H1 (cell line): Measurements from ENCODE around the gene ATF7IP2. TPM values are rescaled to one million over a fixed set of nuclear protein-coding genes. Genes with fewer than 3 reads are reported as not detected.

Experiments used
- CTCF ChIA-PET: fragments of 300-600 bp; sonication (Branson Sonifier 250); formaldehyde crosslinking; loops from one replicate; lab custom pipeline; 2021; ENCODE audit not compliant: partially characterized antibody; lab: Charles Lee
- POLR2A ChIA-PET: fragments of 300-600 bp; sonication (Branson Sonifier 250); formaldehyde crosslinking; loops from one replicate; lab custom pipeline; 2021; ENCODE audit warnings: inconsistent platforms; ENCODE audit not compliant: partially characterized antibody; lab: Charles Lee
- DNase-seq, 2 experiments: peaks; one replicate each; pipeline versions ENCODE4 v3.0.0 to v3.0.0-alpha.2; 2010 to 2022; ENCODE audit warnings: low spot score in 2 of 2, low read depth in 1 of 2, mixed read lengths in 1 of 2
- FAIRE-seq: peaks from 2 replicates; lab custom pipeline; 2011; peaks lifted over from hg19 to GRCh38; lab: Jason Lieb, UNC
- H2AFZ ChIP-seq: 2 replicates; pipeline ENCODE4 v1.8.1; 2012; ENCODE audit warnings: low read length, inconsistent platforms
- H2AK5ac ChIP-seq: 2 replicates; pipeline ENCODE4 v1.6.1; 2013; ENCODE audit warnings: low read depth, low read length
- H2BK120ac ChIP-seq: replicated peaks from 2 replicates; pipeline ENCODE3; 2013; ENCODE audit warnings: low read depth, low read length, inconsistent platforms
- H2BK12ac ChIP-seq: 2 replicates; pipeline ENCODE4 v1.6.1; 2013; ENCODE audit warnings: low read depth, low read length
- H2BK15ac ChIP-seq: 2 replicates; pipeline ENCODE4 v1.6.1; 2013; ENCODE audit warnings: low read length
- H2BK20ac ChIP-seq: 2 replicates; pipeline ENCODE4 v1.6.1; 2013; ENCODE audit warnings: low read length
- H2BK5ac ChIP-seq: 2 replicates; pipeline ENCODE4 v1.6.1; 2013; ENCODE audit warnings: low read depth, low read length
- H3K14ac ChIP-seq: 2 replicates; pipeline ENCODE4 v1.6.1; 2013; ENCODE audit warnings: inconsistent platforms; ENCODE audit not compliant: insufficient read length
- H3K18ac ChIP-seq: 2 replicates; pipeline ENCODE4 v1.6.1; 2013; ENCODE audit warnings: low read length; ENCODE audit errors: extremely low read depth
- H3K23ac ChIP-seq: 2 replicates; pipeline ENCODE4 v1.6.1; 2013; ENCODE audit warnings: inconsistent platforms; ENCODE audit not compliant: insufficient read length
- H3K23me2 ChIP-seq: 2 replicates; pipeline ENCODE4 v1.6.1; 2013; ENCODE audit warnings: low read depth, low read length
- H3K27ac ChIP-seq: 2 replicates; pipeline ENCODE4 v1.6.1; 2011; ENCODE audit warnings: low read depth, low read length, inconsistent platforms
- H3K27me3 ChIP-seq, 4 experiments: replicated peaks in 1 of 4; 1 replicate in 1 of 4; 2 replicates in 3 of 4; pipeline versions ENCODE4 v1.6.1 to v1.8.1; 2011 to 2013; ENCODE audit warnings: low read length in 3 of 4, mild to moderate bottlenecking in 3 of 4, inconsistent platforms in 2 of 4, mixed read lengths in 2 of 4, moderate library complexity in 1 of 4; ENCODE audit not compliant: control insufficient read depth in 3 of 4, insufficient read depth in 3 of 4; ENCODE audit errors: extremely low read depth in 1 of 4
- H3K36me3 ChIP-seq, 4 experiments: 2 replicates each; pipeline versions ENCODE4 v1.6.1 to v1.8.1; 2011 to 2013; ENCODE audit warnings: mild to moderate bottlenecking in 4 of 4, low read length in 3 of 4, moderate library complexity in 2 of 4, control low read depth in 1 of 4, inconsistent platforms in 1 of 4; ENCODE audit not compliant: insufficient read depth in 4 of 4, control insufficient read depth in 2 of 4
- H3K4ac ChIP-seq: replicated peaks from 2 replicates; pipeline ENCODE3; 2013; ENCODE audit warnings: low read length, low read depth, mixed read lengths, inconsistent platforms; ENCODE audit not compliant: insufficient read length
- H3K4me1 ChIP-seq, 4 experiments: replicated peaks in 1 of 4; 1 replicate in 1 of 4; 2 replicates in 3 of 4; pipeline versions ENCODE4 v1.6.1 to v1.8.1; 2011 to 2013; ENCODE audit warnings: low read length in 3 of 4, inconsistent platforms in 2 of 4, mixed read lengths in 1 of 4; ENCODE audit not compliant: insufficient read depth in 4 of 4, control insufficient read depth in 3 of 4
- H3K4me2 ChIP-seq, 2 experiments: 2 replicates each; pipeline versions ENCODE4 v1.6.1 to v1.8.1; 2011 to 2013; ENCODE audit warnings: low read depth in 2 of 2, low read length in 2 of 2, control low read depth in 1 of 2, inconsistent platforms in 1 of 2, mild to moderate bottlenecking in 1 of 2; ENCODE audit not compliant: insufficient read depth in 1 of 2
- H3K4me3 ChIP-seq, 4 experiments: fragments of 200-600, 300-600 bp in 1 of 4; sonication (generic), shearing (Covaris generic), sonication (Bioruptor Twin) in 1 of 4; 2 replicates each; pipeline versions ENCODE4 v1.5.1 to v1.8.1; 2011 to 2016; ENCODE audit warnings: low read length in 4 of 4, low read depth in 3 of 4, control low read depth in 2 of 4, inconsistent platforms in 2 of 4, mild to moderate bottlenecking in 2 of 4, mixed read lengths in 1 of 4, moderate library complexity in 1 of 4; ENCODE audit not compliant: insufficient read depth in 2 of 4; ENCODE audit errors: extremely low read depth in 1 of 4
- H3K56ac ChIP-seq: replicated peaks from 2 replicates; pipeline ENCODE3; 2013; ENCODE audit warnings: low read depth, mild to moderate bottlenecking, mixed read lengths, low read length, inconsistent platforms; ENCODE audit not compliant: insufficient read length
- H3K79me1 ChIP-seq: 2 replicates; pipeline ENCODE4 v1.6.1; 2013; ENCODE audit warnings: low read depth, low read length, control low read depth
- H3K79me2 ChIP-seq, 2 experiments: 2 replicates each; pipeline versions ENCODE4 v1.6.1 to v1.8.1; 2012 to 2013; ENCODE audit warnings: low read length in 2 of 2, mild to moderate bottlenecking in 2 of 2, inconsistent platforms in 1 of 2; ENCODE audit not compliant: insufficient read depth in 2 of 2, control insufficient read depth in 1 of 2
- H3K9ac ChIP-seq, 4 experiments: replicated peaks in 1 of 4; 1 replicate in 1 of 4; 2 replicates in 3 of 4; pipeline versions ENCODE4 v1.6.1 to v1.8.1; 2011 to 2013; ENCODE audit warnings: low read depth in 3 of 4, low read length in 3 of 4, control low read depth in 2 of 4, mild to moderate bottlenecking in 2 of 4, moderate library complexity in 2 of 4, inconsistent platforms in 1 of 4; ENCODE audit errors: extremely low read depth in 1 of 4
- H3K9me3 ChIP-seq, 2 experiments: 2 replicates each; pipeline versions ENCODE4 v1.6.1 to v1.8.1; 2012 to 2013; ENCODE audit warnings: mild to moderate bottlenecking in 2 of 2, moderate library complexity in 2 of 2, control low read depth in 1 of 2, inconsistent platforms in 1 of 2, low read depth in 1 of 2, low read length in 1 of 2, mixed read lengths in 1 of 2; ENCODE audit not compliant: insufficient read depth in 2 of 2
- H4K20me1 ChIP-seq, 2 experiments: replicated peaks in 1 of 2; 2 replicates each; pipeline versions ENCODE3 to v1.8.1; 2011 to 2013; ENCODE audit warnings: inconsistent platforms in 2 of 2, low read length in 2 of 2, mild to moderate bottlenecking in 1 of 2; ENCODE audit not compliant: insufficient read depth in 2 of 2, control insufficient read depth in 1 of 2
- H4K5ac ChIP-seq: 2 replicates; pipeline ENCODE4 v1.6.1; 2013; ENCODE audit warnings: low read length, low read depth, mixed read lengths, inconsistent platforms; ENCODE audit not compliant: insufficient read length
- H4K8ac ChIP-seq: 2 replicates; pipeline ENCODE4 v1.8.0; 2013; ENCODE audit warnings: mild to moderate bottlenecking, moderate library complexity, low read length, inconsistent platforms; ENCODE audit not compliant: insufficient read depth; ENCODE audit errors: extremely low read depth
- H4K91ac ChIP-seq: replicated peaks from 2 replicates; pipeline ENCODE3; 2013; ENCODE audit warnings: low read length, mixed read lengths, inconsistent platforms; ENCODE audit not compliant: insufficient read length
- RBBP5 ChIP-seq: IDR thresholded peaks from 2 replicates; pipeline ENCODE4 v1.7.1; 2012; ENCODE audit warnings: low read depth, mild to moderate bottlenecking, inconsistent platforms, low read length, moderate library complexity, borderline replicate concordance
- SP4 ChIP-seq: IDR thresholded peaks from 2 replicates; pipeline ENCODE4 v1.6.1; 2012; ENCODE audit warnings: low read length, inconsistent platforms
- TAF1 ChIP-seq: IDR thresholded peaks from 2 replicates; pipeline ENCODE4 v1.6.1; 2011; ENCODE audit warnings: mild to moderate bottlenecking, low read depth, low read length
- TEAD4 ChIP-seq: IDR thresholded peaks from 2 replicates; pipeline ENCODE4 v1.6.1; 2012; ENCODE audit warnings: low read depth, low read length, inconsistent platforms, mixed read lengths
- WGBS, 2 experiments: shearing (Covaris generic) in 1 of 2; methylation state at CpG; one replicate each; pipeline versions ENCODE4 v1.1.6 to v1.1.7; 2013 to 2015; ENCODE audit warnings: low lambda C conversion rate in 2 of 2, mixed read lengths in 2 of 2, inconsistent platforms in 1 of 2, low coverage in 1 of 2, missing lambda C conversion rate in 1 of 2; ENCODE audit not compliant: insufficient replicate concordance in 2 of 2, insufficient coverage in 1 of 2, insufficient read length in 1 of 2; ENCODE audit errors: extremely low coverage in 1 of 2, missing lambda C conversion rate in 1 of 2; 5-methylcytosine and 5-hydroxymethylcytosine counted together
- polyA plus RNA-seq, 7 experiments: library from polyadenylated mRNA; depleted of rRNA in 3 of 7; stranded (reverse) in 5 of 7; unstranded in 2 of 7; fragments of >200 nt in 5 of 7; fragments of 200-250 nt in 2 of 7; gene quantifications; 1 replicate in 5 of 7; 2 replicates in 1 of 7; 4 replicates in 1 of 7; pipeline versions ENCODE4 v1.2.1 to v1.2.3, GENCODE V29; 2011 to 2013; ENCODE audit warnings: missing spikeins in 2 of 7, mixed read lengths in 2 of 7
- total RNA-seq: library from RNA; stranded (reverse); fragmentation: NEBNext Ultra II Directional; extraction: Animal tissue kit (Norgen Biotek cat#: 25700); gene quantifications from 2 replicates; pipeline ENCODE4 v1.2.1, GENCODE V29; 2021

ATF7IP2 gene
- total and polyA plus RNA-seq, 2 of the 8 experiments (the other 6 are each of a cell fraction or from before 2014, with no cell fraction given), result 28.7 to 32.8 TPM

- 86% methylated on average over 6 of the region's 6 CpGs; no CpG with 5 or more reads in 1 of the 2 experiments for whole genome bisulfite sequencing, 2 experiments
- Histone ChIP-seq H4K8ac (no peak overlapping the region), H4K91ac (no peak overlapping the region), H3K79me1 (no peaks in the 10 kb centered on the region), H3K4me1 (peaks cover 0 to 7% (median 0%) of the 10 kb centered on the region in 4 experiments; a peak in 1 of 7 replicates), H3K79me2 (no peaks in the 10 kb centered on the region), H2BK120ac (no peak overlapping the region), H4K20me1 (no peaks in the 10 kb centered on the region), H3K4ac (no peak overlapping the region), H2BK5ac (no peak overlapping the region), H4K5ac (no peak overlapping the region), H3K4me3 (no peak overlapping the region), H3K27ac (no peak overlapping the region), H3K14ac (no peak overlapping the region), H3K9me3 (no peaks in the 10 kb centered on the region), H3K27me3 (no peaks in the 10 kb centered on the region), H3K4me2 (no peak overlapping the region), H2BK12ac (no peak overlapping the region), H3K23ac (no peak overlapping the region), H3K23me2 (no peaks in the 10 kb centered on the region), H3K9ac (no peak overlapping the region), H3K56ac (no peak overlapping the region), H2BK15ac (no peak overlapping the region), H2BK20ac (no peak overlapping the region), H3K18ac (no peak overlapping the region), H2AK5ac (no peak overlapping the region), H3K36me3 (no peaks in the 10 kb centered on the region), H2AFZ (no peak overlapping the region)
- POLR2A ChIA-PET, result no interaction called here
- no peak for FAIRE-seq
- CTCF ChIA-PET, result interaction anchor here (0.6 to 1.2 kb wide), 3 partner anchors 9 to 157 kb away, joined by 3 to 5 read pairs (median 4); no protein-coding TSS in a partner anchor
- DNase-seq, result no peak
- TF ChIP-seq SP4 (no peak), RBBP5 (no peak), TEAD4 (no peak), TAF1 (no peak)
Measured at GRCh38 chr16:10495031-10495345, 109.1 kb downstream of the ATF7IP2 start.
